Measurements from ENCODE around the gene TBC1D2. TPM values are rescaled to one million over a fixed set of nuclear protein-coding genes. Genes with fewer than 3 reads are reported as not detected.

Gene TBC1D2
- total RNA-seq, 1 experiment from 2014 or later: 27.9 TPM

- no peak for DNase-seq (ENCODE audit: low read depth)
Observed at GRCh38 chr9:98168153-98168780, 87.2 kb downstream of the TBC1D2 start.

GRCh38 chr9:98164912-98165311 is 90.5 kb downstream of the TBC1D2 start:
- no peak for DNase-seq (ENCODE audit: low read depth)

- no peak for DNase-seq (ENCODE audit: low read depth)
Observed at GRCh38 chr9:98162613-98163012, 92.8 kb downstream of the TBC1D2 start.

GRCh38 chr9:98161851-98162250 is 93.6 kb downstream of the TBC1D2 start:
- no peak for DNase-seq (ENCODE audit: low read depth)

GRCh38 chr9:98159790-98160189 is 95.7 kb downstream of the TBC1D2 start:
- no peak for DNase-seq (ENCODE audit: low read depth)

GRCh38 chr9:98159301-98159700 is 96.1 kb downstream of the TBC1D2 start:
- DNase-seq (ENCODE audit: low read depth): no peak

GRCh38 chr9:98158071-98158831 is 97.2 kb downstream of the TBC1D2 start:
- DNase-seq (ENCODE audit: low read depth): no peak

- no peak for DNase-seq (ENCODE audit: low read depth)
Observed at GRCh38 chr9:98157372-98157771, 98.1 kb downstream of the TBC1D2 start.

GRCh38 chr9:98154678-98155077 is 100.8 kb downstream of the TBC1D2 start:
- no peak for DNase-seq (ENCODE audit: low read depth)

- no peak for DNase-seq (ENCODE audit: low read depth)
Observed at GRCh38 chr9:98152526-98152925, 102.9 kb downstream of the TBC1D2 start.

GRCh38 chr9:98150721-98151120 is 104.7 kb downstream of the TBC1D2 start:
- no peak for DNase-seq (ENCODE audit: low read depth)

- no peak for DNase-seq (ENCODE audit: low read depth)
Observed at GRCh38 chr9:98150164-98150563, 105.3 kb downstream of the TBC1D2 start.

GRCh38 chr9:98149422-98149821 is 106.0 kb downstream of the TBC1D2 start:
- no peak for DNase-seq (ENCODE audit: low read depth)

Other genes with a start within 250 kb of the TBC1D2 start
- gene NANS, start 198.9 kb downstream of the TBC1D2 start, total RNA-seq (2014; rRNA removed; shearing (Covaris generic)): 121 and 135 TPM in 2 replicates
- 59.0 and 78.0 TPM in 2 replicates for gene TRIM14, start 136.4 kb downstream of the TBC1D2 start, total RNA-seq (2014; rRNA removed; shearing (Covaris generic))
- 3.6 and 4.3 TPM in 2 replicates for gene CORO2A, start 63.0 kb downstream of the TBC1D2 start, total RNA-seq (2014; rRNA removed; shearing (Covaris generic))

Measured in M059J (cell line).